ENCODE data around the gene SIPA1L2.
A peak's percentile ranks its signal among the peaks of the same experiment; 100 is the strongest.

SIPA1L2 gene

GRCh38 chr1:232630047-232630893, at the start of gene SIPA1L2:
SIPA1L2 (minus strand) TSS chr1:232630133; CDS start chr1:232515339, 114,794 bp downstream.
- DNase-seq = peak; percentile 92

- DNase-seq = no peak
Observed at GRCh38 chr1:232678185-232678886, 48.4 kb upstream of the SIPA1L2 start.

- no peak for DNase-seq
Observed at GRCh38 chr1:232676307-232676706, 46.4 kb upstream of the SIPA1L2 start.

GRCh38 chr1:232675898-232676297, 46.0 kb upstream of the SIPA1L2 start:
- DNase-seq = no peak

- DNase-seq = no peak
Observed at GRCh38 chr1:232675260-232675659, 45.3 kb upstream of the SIPA1L2 start.

- DNase-seq = no peak
Observed at GRCh38 chr1:232673256-232673655, 43.3 kb upstream of the SIPA1L2 start.

GRCh38 chr1:232669981-232670747, 40.2 kb upstream of the SIPA1L2 start:
- DNase-seq = no peak

GRCh38 chr1:232667778-232668165, 37.8 kb upstream of the SIPA1L2 start:
- DNase-seq = no peak

- DNase-seq = no peak
Observed at GRCh38 chr1:232667094-232667777, 37.3 kb upstream of the SIPA1L2 start.

GRCh38 chr1:232664844-232665777, 35.2 kb upstream of the SIPA1L2 start:
- DNase-seq = no peak

- DNase-seq = no peak
Observed at GRCh38 chr1:232662910-232663309, 33.0 kb upstream of the SIPA1L2 start.

- no peak for DNase-seq
Observed at GRCh38 chr1:232658386-232658785, 28.5 kb upstream of the SIPA1L2 start.

GRCh38 chr1:232657426-232658005, 27.6 kb upstream of the SIPA1L2 start:
- no peak for DNase-seq

- no peak for DNase-seq
Observed at GRCh38 chr1:232655746-232656085, 25.8 kb upstream of the SIPA1L2 start.

GRCh38 chr1:232655028-232655745, 25.3 kb upstream of the SIPA1L2 start:
- DNase-seq = no peak

GRCh38 chr1:232653789-232654188, 23.9 kb upstream of the SIPA1L2 start:
- no peak for DNase-seq

- no peak for DNase-seq
Observed at GRCh38 chr1:232650845-232651244, 20.9 kb upstream of the SIPA1L2 start.

- DNase-seq = no peak
Observed at GRCh38 chr1:232650418-232650817, 20.5 kb upstream of the SIPA1L2 start.

GRCh38 chr1:232648316-232648715, 18.4 kb upstream of the SIPA1L2 start:
- DNase-seq = no peak

- no peak for DNase-seq
Observed at GRCh38 chr1:232644209-232644608, 14.3 kb upstream of the SIPA1L2 start.

GRCh38 chr1:232643251-232643650, 13.3 kb upstream of the SIPA1L2 start:
- DNase-seq = no peak
